Lower leg skin (tissue), 4 donors: ENCODE data around the gene HDAC3. TPM values are rescaled to one million over a fixed set of nuclear protein-coding genes. Genes with fewer than 3 reads are reported as not detected.

Experiments
- DNase-seq, 2 donors: peaks; one replicate each; pipeline ENCODE4 v3.0.0-alpha.2; 2019; ENCODE audit warnings: low spot score in 2 of 2
- H3K4me3 ChIP-seq: fragments of 200-600 bp; sonication (generic); 2 replicates; pipeline ENCODE4 v1.5.1; 2017; ENCODE audit warnings: mild to moderate bottlenecking, low read depth; ENCODE audit not compliant: poor library complexity, severe bottlenecking
- POLR2A ChIP-seq, 2 donors: fragments of 450-650 bp; IDR thresholded peaks; one replicate each; pipeline ENCODE4 v1.6.1; 2016 to 2017; ENCODE audit warnings: antibody characterized with exemption in 2 of 2, mild to moderate bottlenecking in 1 of 2, moderate library complexity in 1 of 2
- WGBS, 2 donors: methylation state at CpG; one replicate each; pipeline ENCODE4 v1.1.5; 2018; 5-methylcytosine and 5-hydroxymethylcytosine counted together
- intact Hi-C: fragments of 100-400 bp; cut with DNase I; formaldehyde crosslinking; loops from one replicate; pipeline ENCODE4 v1.15.0; 2023; ENCODE audit warnings: low total_unique reads
- total RNA-seq, 4 donors: library from RNA; depleted of rRNA; stranded (reverse); fragments of >200 nt; gene quantifications; one replicate each; pipeline ENCODE4 v1.1.0, GENCODE V29; 2016
- TF ChIP-seq, protein P1 (sequence below), 3 donors: fragments of 450-650 bp; IDR thresholded peaks; one replicate each; pipeline ENCODE4 v1.5.1; 2016; ENCODE audit warnings: antibody characterized with exemption in 3 of 3, mild to moderate bottlenecking in 3 of 3, moderate library complexity in 2 of 3

Gene HDAC3
- total RNA-seq, 4 donors from 2014 or later, result 49.4 to 66.4 (median 52.7) TPM

DNA sequence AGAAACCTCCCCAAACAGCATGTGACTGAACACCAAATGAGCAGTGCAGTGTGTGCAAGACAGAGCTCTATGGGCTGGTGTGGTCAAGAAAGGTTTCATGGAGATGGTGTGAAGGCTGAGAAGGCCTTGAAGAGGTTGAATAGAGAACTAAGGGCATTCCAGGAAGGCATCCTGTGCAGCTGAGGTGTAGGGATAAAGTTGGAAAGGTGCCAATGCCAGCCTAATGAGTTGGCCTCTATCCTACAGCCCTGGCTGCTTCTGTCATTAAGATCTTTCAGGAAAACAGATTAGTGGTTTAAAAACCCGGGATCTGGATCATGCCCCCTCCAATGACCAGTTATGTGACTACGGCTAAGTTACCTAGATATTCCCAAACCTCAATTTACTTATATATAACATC, 4.0 kb downstream of the HDAC3 start:
- 90 to 94% methylated on average over 2 of the region's 2 CpGs for WGBS, 2 donors
- no peak for DNase-seq
- TF ChIP-seq POLR2A (IDR thresholded peaks at IDR 0.05), result no peak
- TF ChIP-seq, protein P1, sequence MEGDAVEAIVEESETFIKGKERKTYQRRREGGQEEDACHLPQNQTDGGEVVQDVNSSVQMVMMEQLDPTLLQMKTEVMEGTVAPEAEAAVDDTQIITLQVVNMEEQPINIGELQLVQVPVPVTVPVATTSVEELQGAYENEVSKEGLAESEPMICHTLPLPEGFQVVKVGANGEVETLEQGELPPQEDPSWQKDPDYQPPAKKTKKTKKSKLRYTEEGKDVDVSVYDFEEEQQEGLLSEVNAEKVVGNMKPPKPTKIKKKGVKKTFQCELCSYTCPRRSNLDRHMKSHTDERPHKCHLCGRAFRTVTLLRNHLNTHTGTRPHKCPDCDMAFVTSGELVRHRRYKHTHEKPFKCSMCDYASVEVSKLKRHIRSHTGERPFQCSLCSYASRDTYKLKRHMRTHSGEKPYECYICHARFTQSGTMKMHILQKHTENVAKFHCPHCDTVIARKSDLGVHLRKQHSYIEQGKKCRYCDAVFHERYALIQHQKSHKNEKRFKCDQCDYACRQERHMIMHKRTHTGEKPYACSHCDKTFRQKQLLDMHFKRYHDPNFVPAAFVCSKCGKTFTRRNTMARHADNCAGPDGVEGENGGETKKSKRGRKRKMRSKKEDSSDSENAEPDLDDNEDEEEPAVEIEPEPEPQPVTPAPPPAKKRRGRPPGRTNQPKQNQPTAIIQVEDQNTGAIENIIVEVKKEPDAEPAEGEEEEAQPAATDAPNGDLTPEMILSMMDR (IDR thresholded peaks at IDR 0.05), result no peak
- intact Hi-C loops, result no loop called here
- no peak overlapping the region for H3K4me3 ChIP-seq

DNA sequence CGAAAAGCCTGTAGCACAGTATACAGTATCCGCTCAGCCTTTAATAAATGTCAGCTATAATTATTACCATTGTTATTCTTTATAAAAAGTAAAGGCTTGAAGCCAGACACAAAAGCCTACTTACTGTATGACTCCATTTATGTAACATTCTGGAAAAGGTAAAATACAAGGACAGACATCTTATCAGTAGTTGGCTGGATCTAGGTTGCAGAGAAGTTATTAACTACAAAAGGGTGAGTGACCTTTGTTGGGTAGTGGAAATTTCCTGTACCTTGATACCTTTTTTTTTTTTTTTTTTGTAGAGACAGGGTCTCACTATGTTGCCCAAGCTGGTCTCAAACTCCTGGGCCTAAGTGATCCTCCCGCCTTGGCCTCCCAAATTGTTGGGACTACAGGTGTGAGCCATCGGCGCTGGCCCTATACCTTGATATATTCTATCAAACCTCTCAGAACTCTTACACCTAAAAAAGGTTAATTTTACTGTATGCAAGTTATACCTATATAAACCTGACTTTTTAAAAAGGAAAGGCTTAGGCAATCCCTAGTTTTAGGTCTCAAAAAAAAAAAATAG, 6.0 kb downstream of the HDAC3 start:
- no peak overlapping the region for H3K4me3 ChIP-seq
- intact Hi-C loops, result no loop called here
- no peak for DNase-seq
- 97 to 98% methylated on average over 5 of the region's 5 CpGs for WGBS, 2 donors
- TF ChIP-seq POLR2A (IDR thresholded peaks at IDR 0.05), result no peak
- TF ChIP-seq, protein P1 (IDR thresholded peaks at IDR 0.05), result no peak

DNA sequence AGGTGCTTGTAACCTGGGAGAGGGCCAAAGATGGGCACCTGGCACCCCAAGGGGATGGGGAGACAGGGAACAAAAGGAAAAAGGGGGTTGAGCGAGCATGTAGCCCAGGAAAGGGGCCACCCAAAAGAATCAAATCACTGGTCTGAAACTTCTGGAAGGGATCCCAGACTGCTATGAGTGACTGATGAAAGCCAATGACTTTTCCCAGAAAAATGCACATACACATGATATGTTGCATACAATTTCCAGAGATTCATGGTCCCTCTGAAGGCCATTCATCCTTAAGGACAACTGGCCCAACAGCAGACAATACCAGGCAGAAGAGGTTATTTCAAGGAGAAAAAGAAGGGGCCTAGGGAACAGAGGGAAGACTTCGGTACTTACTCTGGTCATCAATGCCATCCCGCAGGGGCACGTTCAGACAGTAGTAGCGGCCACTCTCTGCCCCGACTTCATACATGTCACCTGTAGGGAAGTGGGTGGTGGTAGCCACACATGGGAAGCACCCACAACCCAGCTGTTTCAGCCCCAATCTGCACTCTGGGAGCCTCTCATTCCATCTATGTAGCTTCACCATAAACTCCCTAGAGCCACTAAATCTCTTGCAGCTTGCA, 8.4 kb downstream of the HDAC3 start:
- intact Hi-C loops, result no loop called here
- WGBS, 2 donors, result 90 to 98% methylated on average over 6 of the region's 6 CpGs

DNA sequence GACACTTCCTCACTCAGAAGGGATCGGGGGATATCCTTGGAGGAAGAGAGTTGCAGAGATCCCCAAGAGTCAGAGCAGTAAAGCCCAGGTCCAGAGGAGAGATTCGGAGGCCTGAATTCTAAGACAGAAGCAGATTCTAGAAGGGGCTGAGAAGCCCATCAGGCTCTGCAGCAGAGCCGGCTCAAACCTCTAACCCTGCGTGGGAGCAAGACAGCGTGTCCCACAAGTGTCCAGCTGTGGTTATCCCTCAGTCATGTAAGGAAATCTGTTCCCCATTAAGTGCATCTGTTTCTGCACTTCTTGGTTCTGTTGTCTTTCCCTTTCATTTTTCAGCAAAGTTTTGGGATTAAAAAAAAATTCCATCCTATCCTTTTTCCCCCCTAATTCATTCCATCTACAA, 13.0 kb downstream of the HDAC3 start:
- intact Hi-C loops, result no loop called here
- H3K4me3 ChIP-seq, result no peak overlapping the region
- WGBS, 2 donors, result 61 to 67% methylated on average over 5 of the region's 5 CpGs
- peak in 1 of 2 donors; percentile 68 for DNase-seq
- TF ChIP-seq, protein P1 (IDR thresholded peaks at IDR 0.05), result no peak

More for the DNA sequence above, 8.4 kb downstream of the HDAC3 start:
- TF ChIP-seq POLR2A (IDR thresholded peaks at IDR 0.05), result no peak
- TF ChIP-seq, protein P1 (IDR thresholded peaks at IDR 0.05), result no peak
- peak in 1 of 2 donors; percentile 66 for DNase-seq
- no peak overlapping the region for H3K4me3 ChIP-seq

DNA sequence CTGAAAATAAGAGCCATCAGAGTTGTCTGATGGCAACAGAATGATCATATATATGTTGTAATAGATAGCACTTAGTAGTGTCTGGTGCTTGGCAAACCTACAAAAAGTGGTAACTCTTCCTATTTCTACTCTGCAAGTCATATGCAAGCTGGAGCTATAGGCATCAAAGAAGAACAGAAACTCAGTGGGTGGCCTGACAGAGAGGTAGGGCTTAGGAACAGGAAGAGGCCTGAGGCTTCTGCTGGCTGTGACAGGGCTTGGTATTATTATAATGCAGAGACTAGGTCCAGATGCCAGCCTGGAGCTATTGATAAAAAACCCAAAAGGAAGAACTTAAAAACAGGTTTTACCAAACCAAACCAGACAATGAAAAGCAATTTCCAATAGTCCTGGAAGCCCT, 13.5 kb downstream of the HDAC3 start:
- TF ChIP-seq, protein P1 (IDR thresholded peaks at IDR 0.05), result no peak
- no peak for TF ChIP-seq POLR2A (IDR thresholded peaks at IDR 0.05)
- H3K4me3 ChIP-seq, result no peak overlapping the region
- DNase-seq, result peak in 1 of 2 donors; percentile 79
- intact Hi-C loops, result no loop called here
